NCI-H524 treated with DMSO at 0.1 percent for 48 hours (cell line): Measurements from ENCODE around the gene MCUR1.
A peak's percentile ranks its signal among the peaks of the same experiment; 100 is the strongest.
"Not testable (repeated sequence)": the region's sequence is repeated elsewhere in the genome, so short reads cannot be mapped to it uniquely, and the experiment has no call there.

Experiments used
- DNase-seq: peaks from one replicate; lab custom pipeline; 2025; lab: John Stamatoyannopoulos, UW

Gene MCUR1

GRCh38 chr6:13776602-13777001 lies 37.8 kb downstream of the MCUR1 start:
- no peak for DNase-seq

GRCh38 chr6:13775466-13775865 lies 38.9 kb downstream of the MCUR1 start:
- not testable (repeated sequence) for DNase-seq

GRCh38 chr6:13772358-13773030 lies 41.9 kb downstream of the MCUR1 start:
- not testable (repeated sequence) for DNase-seq

- DNase-seq, result no peak
Measured at GRCh38 chr6:13769655-13770053, 44.7 kb downstream of the MCUR1 start.

GRCh38 chr6:13769034-13769654 lies 45.2 kb downstream of the MCUR1 start:
- no peak for DNase-seq

- DNase-seq, result no peak
Measured at GRCh38 chr6:13767121-13767808, 47.1 kb downstream of the MCUR1 start.

GRCh38 chr6:13766201-13766634 lies 48.1 kb downstream of the MCUR1 start:
- DNase-seq, result peak; percentile 21

- no peak for DNase-seq
Measured at GRCh38 chr6:13765570-13765969, 48.8 kb downstream of the MCUR1 start.

- DNase-seq, result no peak
Measured at GRCh38 chr6:13764996-13765395, 49.4 kb downstream of the MCUR1 start.

GRCh38 chr6:13763740-13764381 lies 50.5 kb downstream of the MCUR1 start:
- DNase-seq, result no peak

GRCh38 chr6:13762611-13763441 lies 51.5 kb downstream of the MCUR1 start:
- DNase-seq, result no peak

GRCh38 chr6:13761361-13762036 lies 52.9 kb downstream of the MCUR1 start:
- no peak for DNase-seq

GRCh38 chr6:13760307-13761304 lies 53.8 kb downstream of the MCUR1 start:
- no peak for DNase-seq

- DNase-seq, result no peak
Measured at GRCh38 chr6:13759025-13759424, 55.3 kb downstream of the MCUR1 start.

- no peak for DNase-seq
Measured at GRCh38 chr6:13754644-13755043, 59.7 kb downstream of the MCUR1 start.

GRCh38 chr6:13743736-13744127 lies 70.6 kb downstream of the MCUR1 start:
- no peak for DNase-seq

GRCh38 chr6:13742961-13743735 lies 71.2 kb downstream of the MCUR1 start:
- no peak for DNase-seq

GRCh38 chr6:13741365-13741764 lies 73.0 kb downstream of the MCUR1 start:
- DNase-seq, result no peak
